Measurements from ENCODE around the gene RFPL4A. TPM values are rescaled to one million over a fixed set of nuclear protein-coding genes. Genes with fewer than 3 reads are reported as not detected.
"Not testable (repeated sequence)": the region's sequence is repeated elsewhere in the genome, so short reads cannot be mapped to it uniquely, and the experiment has no call there.

RFPL4A gene
- total RNA-seq = not detected

DNA sequence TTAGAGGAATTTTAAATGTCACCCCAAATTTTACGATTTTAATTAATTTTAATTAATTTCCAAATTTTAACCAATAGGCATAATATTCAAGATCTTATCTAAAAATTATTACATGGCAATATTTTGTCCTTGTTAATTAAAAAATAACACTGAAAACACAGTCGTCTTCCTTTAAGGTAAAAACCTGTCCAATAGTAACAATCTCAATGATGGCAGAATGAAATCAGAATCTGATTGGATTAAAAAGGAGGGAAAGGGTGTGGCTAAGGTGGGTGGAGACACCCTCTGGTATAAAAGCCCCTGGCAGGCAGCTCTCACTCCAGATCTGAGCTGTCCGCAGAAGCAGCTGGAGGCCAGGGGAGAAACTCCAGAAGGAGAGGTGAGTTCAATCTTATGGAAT, at the start of gene RFPL4A:
Gene RFPL4A (plus strand): TSS at position 301 of the 400 bp plus-strand sequence. CDS start 2,704 bp downstream, outside the sequence.
- DNase-seq (ENCODE audit: low spot score) = not testable (repeated sequence)

DNA sequence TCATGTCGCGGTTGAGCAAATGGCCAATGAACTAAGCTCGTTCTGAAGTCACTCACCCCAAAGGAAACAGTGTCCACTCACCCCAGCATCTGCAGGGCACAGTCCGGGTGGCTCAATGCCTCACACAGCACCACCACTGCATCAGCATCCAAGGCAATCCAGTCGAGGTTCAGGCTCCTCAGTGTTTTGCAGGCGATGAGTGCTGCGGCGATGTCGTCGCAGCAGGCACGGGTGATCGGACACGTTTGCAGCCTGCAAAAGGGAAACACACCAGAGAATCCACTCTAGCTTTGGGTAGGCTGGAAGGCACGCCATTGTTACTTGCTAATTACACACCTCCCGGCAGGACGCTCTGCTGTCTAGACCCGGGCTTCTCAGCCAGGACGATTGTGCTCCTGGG, 47.2 kb upstream of the RFPL4A start:
- no peak for DNase-seq (ENCODE audit: low spot score)

GRCh38 chr19:55712804-55713631, 45.9 kb upstream of the RFPL4A start:
- no peak for DNase-seq (ENCODE audit: low spot score)

GRCh38 chr19:55716531-55716930, 42.4 kb upstream of the RFPL4A start:
- DNase-seq (ENCODE audit: low spot score) = no peak

- DNase-seq (ENCODE audit: low spot score) = no peak
Observed at GRCh38 chr19:55717251-55717650, 41.6 kb upstream of the RFPL4A start.

GRCh38 chr19:55717879-55718711, 40.8 kb upstream of the RFPL4A start:
- DNase-seq (ENCODE audit: low spot score) = not testable (repeated sequence)

- DNase-seq (ENCODE audit: low spot score) = no peak
Observed at GRCh38 chr19:55720214-55720746, 38.6 kb upstream of the RFPL4A start.

- no peak for DNase-seq (ENCODE audit: low spot score)
Observed at GRCh38 chr19:55720801-55721200, 38.1 kb upstream of the RFPL4A start.

DNA sequence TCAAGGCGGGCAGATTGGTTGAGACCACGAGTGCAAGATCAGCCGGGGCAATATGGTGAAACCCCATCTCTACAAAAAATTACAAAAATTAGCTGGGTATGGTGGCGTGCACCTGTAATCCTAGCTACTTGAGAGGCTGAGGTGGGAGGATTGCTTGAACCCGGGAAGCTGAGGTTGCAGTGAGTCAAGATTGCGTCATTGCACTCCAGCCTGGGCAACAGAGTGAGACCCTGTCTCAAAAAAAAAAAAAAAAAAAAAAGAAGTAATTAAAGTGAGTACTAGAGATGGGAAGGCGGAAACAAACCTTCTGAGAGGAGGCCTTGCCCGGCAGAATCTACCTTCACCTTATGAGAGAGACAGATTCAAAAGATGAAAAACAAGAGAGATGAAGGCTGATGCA, 35.4 kb upstream of the RFPL4A start:
- DNase-seq (ENCODE audit: low spot score) = no peak

DNA sequence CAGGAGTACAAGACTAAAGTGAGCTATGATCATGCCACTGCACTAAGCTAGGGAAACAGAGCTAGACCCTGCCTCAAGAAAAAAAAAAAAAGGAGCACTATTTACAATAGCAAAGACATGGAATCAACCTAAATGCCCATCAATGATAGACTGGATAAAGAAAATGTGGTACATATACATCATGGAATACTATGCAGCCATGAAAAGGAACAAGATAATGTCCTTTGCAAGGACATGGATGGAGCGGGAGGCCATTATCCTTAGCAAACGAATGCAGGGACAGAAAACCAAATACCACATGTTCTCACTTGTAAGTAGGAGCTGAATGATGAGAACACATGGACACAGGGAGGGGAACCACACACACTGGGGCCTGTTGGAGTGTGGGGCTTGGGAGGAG, 28.5 kb upstream of the RFPL4A start:
- DNase-seq (ENCODE audit: low spot score) = not testable (repeated sequence)

- no peak for DNase-seq (ENCODE audit: low spot score)
Observed at GRCh38 chr19:55738302-55738701, 20.6 kb upstream of the RFPL4A start, which contains the start of gene NLRP9. TSS of gene NLRP9 (minus strand) at chr19:55738402. CDS start at chr19:55738374, 28 bp downstream.

- no peak for DNase-seq (ENCODE audit: low spot score)
Observed at GRCh38 chr19:55750715-55751114, 8.2 kb upstream of the RFPL4A start.

GRCh38 chr19:55753401-55753800, 5.5 kb upstream of the RFPL4A start:
- no peak for DNase-seq (ENCODE audit: low spot score)

DNA sequence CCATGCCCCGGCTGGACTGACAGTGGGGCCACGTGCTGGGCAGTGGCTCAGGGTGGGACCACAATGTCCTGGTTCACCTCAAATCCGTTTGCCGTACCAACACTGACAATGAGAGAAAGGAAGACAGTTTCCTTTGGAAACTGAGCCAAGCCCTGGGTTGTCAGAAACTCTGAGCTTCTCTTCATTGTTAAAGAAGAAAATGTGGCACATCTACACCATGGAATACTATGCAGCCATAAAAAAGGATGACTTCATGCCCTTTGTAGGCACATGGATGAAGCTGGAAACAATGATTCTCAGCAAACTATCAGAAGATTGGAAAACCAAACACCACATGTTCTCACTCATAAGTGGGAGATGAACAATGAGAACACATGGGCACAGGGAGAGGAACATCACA, 2.1 kb upstream of the RFPL4A start:
- DNase-seq (ENCODE audit: low spot score) = not testable (repeated sequence)

DNA sequence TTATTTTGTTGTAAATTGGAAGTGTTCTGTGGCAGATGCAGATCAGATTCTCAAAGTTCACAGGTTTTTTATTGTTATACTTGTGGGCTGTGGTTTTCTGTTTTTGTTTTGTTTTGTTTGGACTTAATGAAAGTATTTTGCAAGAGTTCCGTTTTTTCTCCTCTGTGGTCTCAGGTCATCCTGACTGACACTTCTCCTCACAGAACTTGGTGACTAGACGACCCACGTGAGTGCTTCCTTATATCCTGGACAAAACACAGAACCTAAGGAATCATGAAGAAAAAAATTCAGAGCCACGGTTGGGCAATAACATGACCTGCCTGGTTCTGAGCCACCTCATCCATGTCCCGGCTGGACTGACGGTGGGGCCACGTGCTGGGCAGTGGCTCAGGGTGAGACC, 7.6 kb downstream of the RFPL4A start:
- no peak for DNase-seq (ENCODE audit: low spot score)

DNA sequence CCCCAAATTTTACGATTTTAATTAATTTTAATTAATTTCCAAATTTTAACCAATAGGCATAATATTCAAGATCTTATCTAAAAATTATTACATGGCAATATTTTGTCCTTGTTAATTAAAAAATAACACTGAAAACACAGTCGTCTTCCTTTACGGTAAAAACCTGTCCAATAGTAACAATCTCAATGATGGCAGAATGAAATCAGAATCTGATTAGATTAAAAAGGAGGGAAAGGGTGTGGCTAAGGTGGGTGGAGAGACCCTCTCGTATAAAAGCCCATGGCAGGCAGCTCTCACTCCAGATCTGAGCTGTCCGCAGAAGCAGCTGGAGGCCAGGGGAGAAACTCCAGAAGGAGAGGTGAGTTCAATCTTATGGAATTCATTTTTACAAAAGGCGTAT, 9.9 kb downstream of the RFPL4A start, which contains the start of gene RFPL4AL1:
Gene RFPL4AL1 (plus strand): TSS at position 301 of the 400 bp plus-strand sequence. CDS start 2,687 bp downstream, outside the sequence.
- DNase-seq (ENCODE audit: low spot score) = not testable (repeated sequence)

DNA sequence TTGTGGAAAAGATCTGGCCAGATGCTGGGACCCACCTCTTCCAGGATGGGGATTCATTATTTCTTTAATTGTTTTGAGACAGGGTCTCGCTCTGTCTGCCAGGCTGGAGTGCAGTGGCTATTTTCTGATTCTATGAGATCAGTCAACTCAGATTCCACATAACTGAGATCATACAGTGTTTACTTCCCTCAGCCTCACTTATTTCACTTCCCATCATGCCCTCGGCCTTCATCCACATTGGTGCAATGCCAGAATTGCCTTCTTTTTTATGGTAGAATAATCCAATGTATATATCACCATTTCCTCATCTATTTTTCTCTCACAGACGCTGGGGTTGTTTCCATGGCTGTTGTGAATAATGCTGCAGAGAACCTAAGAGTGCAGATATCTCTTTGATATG, 10.7 kb downstream of the RFPL4A start:
- DNase-seq (ENCODE audit: low spot score) = not testable (repeated sequence)

DNA sequence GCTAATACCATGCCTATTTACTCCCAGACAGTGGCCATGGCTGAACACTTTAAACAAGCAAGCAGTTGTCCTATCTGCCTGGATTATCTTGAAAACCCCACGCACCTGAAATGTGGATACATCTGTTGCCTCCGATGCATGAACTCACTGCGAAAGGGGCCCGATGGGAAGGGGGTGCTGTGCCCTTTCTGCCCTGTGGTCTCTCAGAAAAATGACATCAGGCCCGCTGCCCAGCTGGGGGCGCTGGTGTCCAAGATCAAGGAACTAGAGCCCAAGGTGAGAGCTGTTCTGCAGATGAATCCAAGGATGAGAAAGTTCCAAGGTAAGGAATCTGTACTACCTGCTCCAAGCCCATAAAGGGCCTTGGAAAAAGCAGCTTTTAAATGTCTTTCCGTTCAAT, 18.6 kb downstream of the RFPL4A start:
- no peak for DNase-seq (ENCODE audit: low spot score)

DNA sequence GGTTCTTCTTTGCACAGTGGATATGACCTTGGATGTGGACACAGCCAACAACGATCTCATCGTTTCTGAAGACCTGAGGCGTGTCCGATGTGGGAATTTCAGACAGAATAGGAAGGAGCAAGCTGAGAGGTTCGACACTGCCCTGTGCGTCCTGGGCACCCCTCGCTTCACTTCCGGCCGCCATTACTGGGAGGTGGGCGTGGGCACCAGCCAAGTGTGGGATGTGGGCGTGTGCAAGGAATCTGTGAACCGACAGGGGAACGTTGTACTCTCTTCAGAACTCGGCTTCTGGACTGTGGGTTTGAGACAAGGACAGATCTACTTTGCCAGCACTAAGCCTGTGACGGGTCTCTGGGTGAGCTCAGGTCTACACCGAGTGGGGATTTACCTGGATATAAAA, 19.4 kb downstream of the RFPL4A start:
- no peak for DNase-seq (ENCODE audit: low spot score)

GRCh38 chr19:55781112-55781511, 22.2 kb downstream of the RFPL4A start:
- no peak for DNase-seq (ENCODE audit: low spot score)

DNA sequence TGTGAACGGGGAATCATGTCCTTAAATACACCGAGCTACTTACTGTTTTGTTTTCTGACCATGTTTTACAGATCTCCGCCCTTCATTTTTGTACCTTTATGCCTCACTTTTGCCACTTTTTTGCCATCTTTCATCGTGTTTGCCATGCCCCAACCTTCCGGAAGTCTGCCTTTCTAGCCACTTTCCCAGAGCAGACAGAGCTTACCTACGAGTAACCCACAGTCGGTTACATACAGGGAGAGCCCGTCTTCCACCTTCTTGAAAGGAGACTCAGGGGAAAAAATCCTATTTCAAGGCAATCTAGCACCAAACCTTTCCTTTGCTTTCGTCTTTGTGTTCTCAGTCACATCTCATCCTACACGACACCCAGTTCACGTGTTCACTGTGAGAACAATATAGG, 36.1 kb downstream of the RFPL4A start:
- DNase-seq (ENCODE audit: low spot score) = no peak

- no peak for DNase-seq (ENCODE audit: low spot score)
Observed at GRCh38 chr19:55801416-55801815, 42.5 kb downstream of the RFPL4A start.
